Hepatocyte (in vitro differentiated cells): ENCODE data around the gene CXCL5.

ENCODE experiments used
- EZH2 ChIP-seq: fragments of 200-600 bp; sonication (generic); IDR thresholded peaks from 2 replicates; pipeline ENCODE4 v1.6.1; 2016; ENCODE audit warnings: antibody characterized with exemption, mild to moderate bottlenecking, borderline replicate concordance
- TF ChIP-seq, protein P1 (sequence below): fragments of 200-600 bp; sonication (generic); IDR thresholded peaks from 2 replicates; pipeline ENCODE4 v1.5.1; 2016; ENCODE audit warnings: antibody characterized with exemption, mild to moderate bottlenecking; ENCODE audit not compliant: poor library complexity

DNA sequence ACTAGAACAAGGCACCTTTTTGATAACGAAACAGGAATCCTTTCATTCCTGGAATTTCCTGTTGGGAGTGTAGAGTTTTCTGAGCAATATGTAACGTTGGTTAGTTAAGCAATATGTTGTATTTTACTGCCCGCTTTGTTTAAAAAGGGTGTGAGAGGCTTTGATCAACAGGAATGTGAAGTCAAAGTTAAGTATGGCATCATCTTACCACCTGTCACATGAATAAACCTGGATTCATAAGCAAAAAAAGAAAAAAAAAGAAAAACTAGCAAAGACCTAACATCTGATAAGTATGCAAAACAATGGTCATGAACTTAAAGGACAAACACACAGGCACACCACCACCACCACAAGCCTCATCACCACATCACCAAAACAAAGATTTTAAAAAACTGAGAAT lies 7.1 kb upstream of the CXCL5 start:
- TF ChIP-seq, protein P1, sequence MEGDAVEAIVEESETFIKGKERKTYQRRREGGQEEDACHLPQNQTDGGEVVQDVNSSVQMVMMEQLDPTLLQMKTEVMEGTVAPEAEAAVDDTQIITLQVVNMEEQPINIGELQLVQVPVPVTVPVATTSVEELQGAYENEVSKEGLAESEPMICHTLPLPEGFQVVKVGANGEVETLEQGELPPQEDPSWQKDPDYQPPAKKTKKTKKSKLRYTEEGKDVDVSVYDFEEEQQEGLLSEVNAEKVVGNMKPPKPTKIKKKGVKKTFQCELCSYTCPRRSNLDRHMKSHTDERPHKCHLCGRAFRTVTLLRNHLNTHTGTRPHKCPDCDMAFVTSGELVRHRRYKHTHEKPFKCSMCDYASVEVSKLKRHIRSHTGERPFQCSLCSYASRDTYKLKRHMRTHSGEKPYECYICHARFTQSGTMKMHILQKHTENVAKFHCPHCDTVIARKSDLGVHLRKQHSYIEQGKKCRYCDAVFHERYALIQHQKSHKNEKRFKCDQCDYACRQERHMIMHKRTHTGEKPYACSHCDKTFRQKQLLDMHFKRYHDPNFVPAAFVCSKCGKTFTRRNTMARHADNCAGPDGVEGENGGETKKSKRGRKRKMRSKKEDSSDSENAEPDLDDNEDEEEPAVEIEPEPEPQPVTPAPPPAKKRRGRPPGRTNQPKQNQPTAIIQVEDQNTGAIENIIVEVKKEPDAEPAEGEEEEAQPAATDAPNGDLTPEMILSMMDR = no peak
- TF ChIP-seq EZH2 = no peak
